ENCODE data around the gene KRTAP5-5.
"Not testable (repeated sequence)": the region's sequence is repeated elsewhere in the genome, so short reads cannot be mapped to it uniquely, and the experiment has no call there.

The KRTAP5-5 gene, protein sequence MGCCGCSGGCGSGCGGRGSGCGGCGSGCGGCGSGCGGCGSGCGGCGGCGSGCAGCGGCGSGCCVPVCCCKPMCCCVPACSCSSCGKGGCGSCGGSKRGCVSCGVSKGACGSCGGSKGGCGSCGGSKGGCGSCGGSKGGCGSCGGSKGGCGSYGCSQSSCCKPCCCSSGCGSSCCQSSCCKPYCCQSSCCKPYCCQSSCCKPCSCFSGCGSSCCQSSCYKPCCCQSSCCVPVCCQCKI

DNA sequence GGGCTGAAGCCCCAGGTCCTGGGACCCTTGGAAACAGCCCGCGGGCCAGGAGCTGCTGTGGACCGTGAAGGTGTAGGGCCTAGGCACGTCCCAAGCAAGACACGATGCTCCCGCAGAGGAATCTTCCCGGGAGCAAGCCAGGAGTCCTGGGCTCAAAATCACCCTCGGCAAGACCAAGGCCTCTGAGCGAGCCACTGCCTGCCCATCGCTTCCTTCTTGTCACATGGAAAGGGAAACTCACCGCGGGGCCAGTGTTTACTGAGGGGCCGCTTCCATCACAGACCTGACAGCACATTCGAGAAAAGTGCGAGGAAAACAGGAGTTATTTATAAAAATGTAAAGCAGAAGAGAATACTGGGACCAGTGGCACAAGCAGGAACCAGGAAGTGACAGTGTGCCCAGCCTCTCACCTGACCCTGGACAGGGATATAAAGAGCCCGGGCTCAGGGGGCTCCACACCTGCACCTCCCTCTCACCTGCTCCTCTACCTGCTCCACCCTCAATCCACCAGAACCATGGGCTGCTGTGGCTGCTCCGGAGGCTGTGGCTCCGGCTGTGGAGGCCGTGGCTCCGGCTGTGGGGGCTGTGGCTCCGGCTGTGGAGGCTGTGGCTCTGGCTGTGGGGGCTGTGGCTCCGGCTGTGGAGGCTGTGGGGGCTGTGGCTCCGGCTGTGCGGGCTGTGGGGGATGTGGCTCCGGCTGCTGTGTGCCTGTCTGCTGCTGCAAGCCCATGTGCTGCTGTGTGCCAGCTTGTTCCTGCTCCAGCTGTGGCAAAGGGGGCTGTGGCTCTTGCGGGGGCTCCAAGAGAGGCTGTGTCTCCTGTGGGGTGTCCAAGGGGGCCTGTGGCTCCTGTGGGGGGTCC is at the start of gene KRTAP5-5:
KRTAP5-5 (plus strand) TSS at position 450 of the 860 bp plus-strand sequence; CDS start at position 516, 66 bp downstream.
- no peak for FAIRE-seq

DNA sequence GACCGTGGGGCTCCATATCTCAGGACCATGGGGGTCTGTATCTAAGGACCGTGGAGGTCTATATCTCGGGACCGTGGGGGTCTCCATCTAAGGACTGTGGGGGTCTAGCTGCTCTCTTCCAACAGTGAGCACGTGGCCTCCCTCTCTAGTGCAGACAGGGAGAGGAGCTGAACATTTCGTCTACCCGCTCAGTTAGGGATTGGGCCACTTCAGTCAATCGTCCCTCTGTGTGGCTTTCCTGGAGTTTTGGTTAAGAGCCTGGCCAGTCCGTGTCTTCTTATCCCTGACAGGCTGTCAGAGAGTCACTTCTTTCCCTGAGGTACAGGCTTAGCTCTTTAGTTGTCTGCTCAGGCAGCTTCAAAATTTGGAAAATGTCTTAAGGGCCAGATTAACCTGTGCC is 47.6 kb upstream of the KRTAP5-5 start:
- FAIRE-seq, result no peak

DNA sequence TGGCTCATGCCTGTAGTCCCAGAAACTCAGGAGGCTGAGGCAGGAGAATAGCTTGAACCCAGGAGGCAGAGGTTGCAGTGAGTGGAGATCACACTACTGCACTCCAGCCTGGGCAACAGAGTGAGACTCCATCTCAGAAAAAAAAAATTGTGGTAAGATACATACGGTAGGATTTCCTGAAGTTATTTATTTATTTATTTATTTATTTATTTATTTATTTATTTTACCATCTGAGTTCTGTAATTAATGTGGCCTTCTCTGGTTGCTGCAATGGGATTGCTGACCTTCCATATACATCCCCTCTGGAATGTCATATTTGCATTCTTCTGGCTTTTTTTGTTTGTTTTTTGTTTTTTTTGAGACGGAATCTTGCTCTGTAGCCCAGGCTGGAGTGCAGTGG is 46.7 kb upstream of the KRTAP5-5 start:
- FAIRE-seq, result not testable (repeated sequence)

DNA sequence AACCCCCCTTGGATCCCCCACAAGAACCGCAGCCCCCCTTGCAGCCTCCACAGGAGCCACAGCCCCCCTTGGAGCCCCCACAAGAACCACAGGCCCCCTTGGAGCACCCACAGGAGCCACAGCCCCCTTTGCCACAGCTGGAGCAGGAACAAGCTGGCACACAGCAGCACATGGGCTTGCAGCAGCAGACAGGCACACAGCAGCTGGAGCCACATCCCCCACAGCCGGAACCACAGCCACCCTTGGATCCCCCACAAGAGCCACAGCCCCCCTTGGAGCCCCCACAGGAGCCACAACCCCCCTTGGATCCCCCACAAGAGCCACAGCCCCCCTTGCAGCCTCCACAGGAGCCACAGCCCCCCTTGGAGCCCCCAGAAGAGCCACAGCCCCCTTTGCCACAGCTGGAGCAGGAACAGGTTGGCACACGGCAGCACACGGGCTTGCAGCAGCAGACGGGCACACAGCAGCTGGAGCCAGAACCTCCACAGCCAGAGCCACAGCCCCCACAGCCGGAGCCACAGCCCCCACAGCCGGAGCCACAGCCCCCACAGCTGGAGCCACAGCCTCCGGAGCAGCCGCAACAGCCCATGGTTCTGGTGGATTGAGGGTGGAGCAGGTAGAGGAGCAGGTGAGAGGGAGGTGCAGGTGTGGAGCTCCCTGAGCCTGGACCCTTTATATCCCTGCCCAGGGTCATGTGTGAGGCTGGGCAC is 44.8 kb upstream of the KRTAP5-5 start, which contains the start of gene KRTAP5-1:
KRTAP5-1 (minus strand) TSS at position 623 of the 710 bp plus-strand sequence; CDS start at position 589, 34 bp downstream.
- not testable (repeated sequence) for FAIRE-seq

DNA sequence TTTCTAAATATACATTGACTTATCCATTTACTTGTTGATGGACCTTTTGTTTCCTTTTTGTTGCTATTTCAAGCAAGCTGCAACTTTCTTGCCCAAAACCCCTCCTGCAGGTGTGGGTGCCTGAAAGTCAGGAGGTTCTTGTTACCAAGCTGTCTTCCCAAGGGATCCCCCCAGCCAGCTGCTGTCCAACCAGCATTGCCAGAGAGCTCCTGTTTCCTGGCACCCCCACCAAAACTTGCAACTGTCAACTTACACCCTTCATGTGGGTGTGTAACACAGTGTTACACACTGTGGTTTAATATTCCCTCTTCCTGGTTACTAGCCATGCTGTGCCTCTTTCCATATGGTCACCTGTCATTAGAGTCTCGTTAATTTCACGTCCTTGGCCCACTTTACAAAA is 42.9 kb upstream of the KRTAP5-5 start:
- no peak for FAIRE-seq

DNA sequence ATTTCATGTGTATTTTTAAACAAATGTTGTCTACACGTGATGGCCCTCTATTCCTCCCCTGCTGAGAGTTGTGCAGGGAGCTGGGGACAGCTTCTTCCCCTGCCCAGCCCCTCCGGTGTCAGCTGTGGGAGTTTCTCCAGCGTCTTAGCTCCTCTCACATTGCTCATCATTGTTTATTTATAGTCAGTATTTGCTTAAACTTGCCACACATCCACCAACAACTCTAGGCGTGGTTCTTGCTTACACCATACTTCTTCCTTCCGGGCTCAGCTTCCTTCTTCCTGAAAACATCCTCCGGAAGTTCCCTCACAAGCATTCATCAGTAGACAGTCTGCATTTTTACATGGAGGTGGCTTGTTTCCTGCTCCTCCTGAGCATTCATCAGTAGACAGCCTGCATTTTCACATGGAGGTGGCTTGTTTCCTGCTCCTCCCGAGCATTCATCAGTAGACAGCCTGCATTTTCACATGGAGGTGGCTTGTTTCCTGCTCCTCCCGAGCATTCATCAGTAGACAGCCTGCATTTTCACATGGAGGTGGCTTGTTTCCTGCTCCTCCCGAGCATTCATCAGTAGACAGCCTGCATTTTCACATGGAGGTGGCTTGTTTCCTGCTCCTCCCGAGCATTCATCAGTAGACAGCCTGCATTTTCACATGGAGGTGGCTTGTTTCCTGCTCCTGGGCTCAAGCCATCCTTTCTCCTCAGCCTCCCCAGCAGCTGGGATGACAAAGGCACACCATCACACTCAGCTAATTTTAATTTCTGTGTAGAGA is 40.2 kb upstream of the KRTAP5-5 start:
- FAIRE-seq, result not testable (repeated sequence)

DNA sequence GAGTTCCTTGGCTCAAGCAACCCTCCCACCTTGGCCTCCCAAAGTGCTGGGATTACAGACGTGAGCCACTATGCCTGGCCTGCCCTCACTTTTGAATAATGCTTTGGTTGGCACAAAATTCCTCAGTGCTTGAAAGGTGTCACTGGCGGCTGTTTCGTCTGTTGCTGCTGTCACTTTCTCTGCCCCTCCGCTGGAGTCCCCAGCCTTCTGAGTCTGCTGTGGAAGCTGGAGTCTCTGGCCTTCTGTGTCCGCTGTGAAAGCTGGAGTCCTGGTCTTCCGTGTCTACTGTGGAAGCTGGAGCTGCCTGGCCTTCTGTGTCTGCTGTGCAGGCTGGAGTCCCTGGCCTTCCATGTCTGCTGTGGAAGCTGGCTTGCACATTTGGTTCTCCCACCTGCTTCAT is 39.6 kb upstream of the KRTAP5-5 start:
- FAIRE-seq, result no peak

DNA sequence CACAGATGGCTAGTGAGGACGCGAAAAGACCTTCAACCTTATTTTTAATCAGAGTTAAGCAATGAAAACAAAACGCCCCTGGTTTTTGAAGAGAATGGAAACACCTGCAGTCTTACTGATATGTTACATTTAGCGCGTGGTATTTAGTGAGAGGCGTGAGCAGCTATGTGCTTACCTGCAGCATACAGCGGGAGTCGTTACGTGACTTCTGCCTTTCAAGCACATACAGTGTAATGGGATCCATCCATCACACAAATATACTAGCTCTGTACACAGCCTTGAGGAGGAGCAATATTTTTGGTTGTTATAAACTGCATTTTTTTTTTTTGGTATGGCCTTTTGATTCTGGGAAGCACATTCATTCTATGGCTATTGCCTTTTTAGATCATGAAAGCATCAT is 36.9 kb upstream of the KRTAP5-5 start:
- FAIRE-seq, result no peak

DNA sequence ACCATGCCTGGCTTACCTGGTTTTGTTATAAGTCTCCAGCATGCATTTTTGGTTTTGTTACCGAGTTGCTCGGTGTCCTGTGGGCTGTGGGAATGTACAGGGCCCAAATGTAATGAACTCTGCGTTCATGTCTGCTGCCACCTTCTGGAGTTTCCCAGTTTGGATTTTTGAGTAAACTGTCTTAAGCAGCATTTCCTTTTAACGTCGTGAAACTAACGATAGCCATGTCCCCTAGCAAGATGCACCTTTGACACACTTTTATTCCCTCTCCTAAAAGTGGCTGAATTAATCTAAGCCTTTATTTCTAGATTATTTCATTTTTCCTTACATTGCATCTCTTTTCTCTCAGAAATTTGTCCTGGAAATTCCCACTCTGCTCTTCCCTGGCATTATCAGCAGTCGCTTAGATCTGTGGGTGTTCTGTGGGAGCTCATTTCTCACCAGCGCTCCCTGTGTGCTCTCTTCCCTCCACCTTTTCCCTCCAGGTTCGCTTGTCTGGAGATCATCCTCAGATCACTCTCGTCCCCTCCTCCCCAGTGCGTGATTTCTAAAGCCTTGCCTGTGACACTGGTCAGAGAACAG is 33.5 kb upstream of the KRTAP5-5 start:
- FAIRE-seq, result peak; percentile 65

DNA sequence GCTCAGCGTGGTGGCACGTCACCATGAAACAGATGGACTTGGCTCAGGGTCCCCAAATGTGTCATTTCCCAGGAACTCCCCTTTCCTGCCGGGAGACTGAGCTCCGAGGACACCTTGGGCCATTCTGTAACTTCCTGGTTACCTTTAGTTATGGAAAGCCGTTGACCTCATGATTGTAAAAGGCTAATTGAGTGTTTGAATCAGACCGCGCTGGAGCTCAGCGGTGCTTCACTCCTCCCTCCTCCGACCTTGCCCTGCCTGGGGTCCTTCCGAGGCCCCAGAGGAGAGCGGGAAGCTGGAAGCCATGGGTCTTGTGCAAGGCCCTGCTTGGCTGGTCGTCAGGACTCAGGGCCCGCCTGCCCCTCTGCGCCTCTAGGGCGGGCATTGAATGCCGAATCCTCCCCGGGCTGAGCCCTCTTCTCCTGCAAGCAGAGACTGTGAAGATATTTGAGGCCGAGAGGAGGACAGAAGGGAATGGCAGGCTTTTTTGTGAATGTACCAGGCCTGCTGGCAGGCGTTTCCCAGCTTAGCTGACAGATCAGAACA is 32.9 kb upstream of the KRTAP5-5 start:
- FAIRE-seq, result not testable (repeated sequence)

DNA sequence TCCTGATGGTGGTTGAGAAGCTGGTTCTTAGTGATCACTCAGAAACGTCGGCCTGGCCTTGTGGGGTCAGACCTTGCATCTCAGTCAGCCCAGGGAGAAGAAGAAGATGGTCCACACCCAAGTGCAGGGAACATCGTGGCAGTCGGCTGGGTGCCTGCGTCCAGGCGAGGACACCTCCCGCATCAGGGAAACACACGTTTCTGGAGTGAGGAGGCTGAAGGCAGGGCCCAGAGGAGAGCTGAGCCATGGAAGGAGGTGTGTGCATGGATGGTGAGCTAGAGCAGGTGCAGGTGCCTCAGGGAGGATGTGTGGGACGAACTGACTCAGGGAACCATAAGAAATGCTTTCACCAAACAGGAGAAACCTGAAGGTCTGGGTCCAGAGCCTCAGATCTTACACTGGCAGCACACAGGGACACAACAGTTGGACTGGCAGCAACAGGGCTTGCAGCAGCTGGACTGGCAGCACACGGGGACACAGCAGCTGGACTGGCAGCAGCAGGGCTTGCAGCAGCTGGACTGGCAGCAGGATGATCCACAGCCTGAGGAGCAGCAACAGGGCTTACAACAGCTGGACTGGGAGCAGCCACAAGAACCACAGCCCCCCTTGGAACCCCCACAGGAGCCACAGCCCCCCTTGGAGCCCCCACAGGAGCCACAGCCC is 32.1 kb upstream of the KRTAP5-5 start:
- FAIRE-seq, result no peak

DNA sequence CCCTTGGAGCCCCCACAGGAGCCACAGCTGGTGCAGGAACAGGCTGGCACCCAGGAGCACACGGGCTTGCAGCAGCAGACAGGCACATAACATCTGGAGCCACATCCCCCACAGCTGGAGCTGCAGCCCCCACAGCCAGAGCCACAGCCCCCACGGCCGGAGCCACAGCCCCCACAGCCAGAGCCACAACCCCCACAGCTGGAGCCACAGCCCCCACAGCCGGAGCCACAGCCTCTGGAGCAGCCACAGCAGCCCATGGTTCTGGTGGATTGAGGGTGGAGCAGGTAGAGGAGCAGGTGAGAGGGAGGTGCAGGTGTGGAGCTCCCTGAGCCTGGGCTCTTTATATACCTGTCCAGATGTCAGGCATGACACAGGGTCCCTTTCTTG is 31.6 kb upstream of the KRTAP5-5 start, which contains the start of gene KRTAP5-2:
KRTAP5-2 (minus strand) TSS at position 301 of the 387 bp plus-strand sequence; CDS start at position 257, 44 bp downstream.
- FAIRE-seq, result no peak

DNA sequence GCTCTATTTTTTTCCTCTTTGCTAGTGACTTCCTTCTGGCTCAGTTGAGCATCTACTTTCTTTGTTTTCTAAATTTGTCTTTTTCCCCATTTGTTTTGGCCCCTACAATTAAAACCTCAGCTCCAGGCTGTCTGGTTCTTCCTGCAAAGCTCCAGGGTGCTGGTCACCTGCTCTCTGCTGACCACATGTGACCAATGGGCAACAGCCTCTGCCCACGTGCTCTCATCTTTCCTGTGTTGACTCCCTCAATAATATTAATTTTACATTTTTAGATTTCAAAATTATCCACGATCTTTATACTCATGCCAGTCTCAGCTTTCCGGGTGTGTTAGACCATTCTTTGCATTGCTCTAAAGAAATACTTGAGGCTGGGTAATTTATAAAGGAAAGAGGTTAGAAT is 31.2 kb upstream of the KRTAP5-5 start:
- FAIRE-seq, result not testable (repeated sequence)

DNA sequence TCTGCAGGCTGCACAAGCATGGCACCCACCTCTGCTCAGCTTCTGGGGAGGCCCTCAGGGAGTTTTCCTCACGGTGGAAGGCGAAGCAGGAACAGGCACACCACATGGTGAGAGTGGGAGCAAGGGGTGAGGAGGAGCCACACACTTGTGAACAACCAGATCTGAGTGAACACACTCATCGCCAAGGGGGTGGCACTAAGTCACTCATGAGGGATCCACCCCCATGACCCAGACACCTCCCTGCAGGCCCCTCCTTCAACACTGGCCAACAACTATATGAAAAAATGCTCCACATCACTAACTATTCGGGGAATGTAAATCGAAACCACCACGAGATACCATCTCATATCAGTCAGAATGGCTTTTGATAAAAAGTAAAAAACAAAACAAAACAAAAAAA is 30.8 kb upstream of the KRTAP5-5 start:
- FAIRE-seq, result no peak

DNA sequence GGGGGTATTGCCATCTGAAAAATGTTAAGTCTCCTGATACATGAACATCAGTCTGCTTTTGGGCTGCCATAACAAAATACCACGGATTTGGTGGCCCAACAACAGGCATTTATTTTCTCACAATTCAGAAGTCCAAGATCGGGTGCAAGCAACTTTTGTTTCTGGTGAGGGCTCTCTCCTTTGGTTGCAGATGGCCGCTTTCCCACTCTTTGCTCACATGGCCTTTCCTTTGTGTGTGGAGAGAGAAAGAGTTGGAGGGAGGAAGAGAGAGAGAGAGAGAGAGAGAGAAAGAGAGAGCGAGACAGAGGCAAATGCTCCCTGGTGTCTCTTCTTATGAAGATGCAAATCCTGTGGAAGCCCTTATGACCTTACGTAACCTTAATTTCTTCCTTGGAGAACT is 28.9 kb upstream of the KRTAP5-5 start:
- FAIRE-seq, result no peak

DNA sequence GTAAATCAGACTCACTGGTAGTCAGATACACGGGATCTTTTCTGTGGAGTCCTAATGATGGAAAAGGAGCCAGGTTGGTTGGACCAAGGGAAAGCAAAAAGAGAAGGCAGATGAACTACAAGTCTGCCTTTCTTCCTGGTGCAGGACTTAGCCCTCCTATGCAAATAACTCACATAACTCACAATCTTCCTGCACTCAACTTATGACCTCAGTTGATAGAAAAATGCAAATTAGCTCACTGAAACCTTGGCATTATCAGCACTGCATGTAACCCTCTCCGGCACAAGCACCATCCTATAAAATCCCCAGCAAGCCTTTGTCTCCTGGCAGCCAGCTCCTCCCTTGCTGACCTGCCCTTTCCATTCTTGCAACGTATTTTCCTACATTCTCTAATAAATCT is 27.9 kb upstream of the KRTAP5-5 start:
- FAIRE-seq, result not testable (repeated sequence)

DNA sequence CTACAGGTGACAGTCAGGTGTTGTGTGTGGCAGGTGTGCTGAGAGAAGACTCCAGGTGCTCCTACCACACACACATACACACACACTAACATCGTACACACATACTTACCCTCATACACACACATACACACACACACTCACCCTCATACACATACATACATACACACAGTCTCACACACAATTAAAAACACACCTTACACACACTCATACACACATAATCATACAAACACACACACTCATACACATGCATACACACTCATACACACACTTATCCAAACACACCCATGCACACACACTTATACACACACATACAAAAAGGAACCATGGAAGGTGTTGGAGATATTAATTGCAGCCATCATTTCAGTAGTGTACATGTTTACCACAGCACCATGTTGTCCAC is 25.9 kb upstream of the KRTAP5-5 start:
- no peak for FAIRE-seq

DNA sequence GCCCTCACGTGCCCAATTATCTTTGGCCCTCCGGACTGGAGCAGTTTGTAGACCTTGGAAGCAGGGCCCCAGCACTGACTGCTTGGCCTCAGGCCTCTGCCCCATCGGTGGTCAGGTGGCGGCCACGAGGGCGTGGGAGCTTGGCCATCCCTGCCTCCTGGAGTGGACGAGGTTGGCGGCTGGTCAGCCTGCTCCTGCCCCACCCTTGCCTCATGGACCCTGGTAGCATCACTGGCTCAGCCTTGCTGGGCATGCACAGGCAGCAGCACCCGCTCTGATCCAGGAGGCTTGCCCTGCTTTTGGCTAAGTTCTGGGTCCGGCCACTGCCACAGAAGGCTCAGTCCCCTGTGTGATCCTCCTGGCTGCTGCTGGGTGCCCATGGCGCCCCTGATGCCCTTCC is 25.4 kb upstream of the KRTAP5-5 start:
- FAIRE-seq, result no peak

DNA sequence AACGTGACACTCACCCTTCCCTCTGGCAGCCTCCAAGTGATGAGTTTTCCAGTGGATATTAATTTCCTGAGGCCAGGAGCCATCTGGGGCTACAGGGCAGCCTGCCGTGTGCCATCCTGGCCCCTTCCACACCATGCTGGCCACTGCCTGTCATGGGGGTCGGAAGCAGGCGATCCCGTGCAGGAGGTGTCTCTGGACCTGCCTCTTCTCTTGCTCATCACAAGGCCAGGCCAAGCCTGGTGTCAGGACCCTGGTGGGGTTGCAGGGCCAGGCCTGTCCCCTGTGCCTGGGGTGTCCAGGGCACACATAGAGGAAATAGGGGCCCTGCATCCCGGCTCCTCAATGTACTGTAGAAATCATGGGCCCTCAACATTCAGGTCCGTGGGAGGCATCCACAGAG is 24.9 kb upstream of the KRTAP5-5 start:
- no peak for FAIRE-seq

DNA sequence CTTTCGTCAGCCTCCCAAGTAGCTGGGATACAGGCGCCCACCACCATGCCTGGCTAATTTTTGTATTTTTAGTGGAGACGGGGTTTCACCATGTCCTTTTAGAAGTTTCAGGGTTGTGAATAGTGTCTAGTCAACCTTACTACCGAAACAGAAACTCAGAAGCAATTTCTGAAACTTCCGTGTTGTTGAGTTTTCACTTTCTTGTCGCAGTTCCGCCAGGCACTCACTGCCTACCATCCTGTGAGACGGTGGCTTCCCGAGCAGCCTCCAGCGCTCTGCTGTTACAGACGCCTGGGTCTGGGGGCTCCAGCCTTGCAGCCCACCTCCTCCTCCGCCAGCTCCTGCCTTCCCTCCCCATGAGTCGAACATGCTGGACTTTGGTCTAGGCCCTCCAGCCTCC is 23.7 kb upstream of the KRTAP5-5 start:
- FAIRE-seq, result not testable (repeated sequence)

DNA sequence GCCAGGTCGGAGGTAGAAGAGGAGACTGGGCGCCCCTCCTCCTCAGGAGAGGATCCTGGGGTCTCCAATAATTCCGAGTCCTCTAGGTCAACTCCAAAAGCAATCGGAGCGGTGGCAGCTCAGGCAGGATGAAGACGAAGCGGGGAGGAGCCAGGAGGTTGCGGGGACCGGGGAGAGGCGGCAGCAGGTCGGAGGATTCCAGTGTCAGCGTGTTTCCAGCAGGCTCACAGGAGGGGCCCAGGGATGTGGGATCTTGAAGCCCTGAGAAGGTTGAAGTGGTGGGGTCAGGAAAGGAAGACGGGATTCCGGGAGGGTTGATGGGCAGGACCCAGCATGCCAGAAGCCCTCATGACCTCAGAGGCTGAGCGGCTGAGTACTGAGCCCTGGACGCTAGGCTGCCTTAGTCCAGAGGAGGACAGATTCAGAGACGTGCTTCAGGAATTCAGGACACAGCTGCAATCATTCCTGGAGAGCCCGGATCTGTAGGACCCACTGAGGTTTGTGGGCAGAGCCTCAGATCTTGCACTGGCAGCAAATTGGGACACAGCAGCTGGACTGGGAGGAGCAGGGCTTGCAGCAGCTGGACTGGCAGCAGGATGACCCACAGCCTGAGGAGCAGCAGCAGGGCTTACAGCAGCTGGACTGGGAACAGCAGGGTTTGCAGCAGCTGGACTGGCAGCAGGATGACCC is 22.3 kb upstream of the KRTAP5-5 start:
- FAIRE-seq, result not testable (repeated sequence)

All from TTC549 (cell line).